NB4 (cell line): ENCODE results near the gene CD74.

ENCODE experiments used
- DNase-seq: peaks from one replicate; pipeline ENCODE4 v3.0.0; 2010; ENCODE audit warnings: low read depth
- H3K4me3 ChIP-seq: one replicate; pipeline ENCODE4 v1.5.1; 2011; ENCODE audit warnings: mild to moderate bottlenecking, low read depth, low read length, moderate library complexity
- CTCF ChIP-seq: IDR thresholded peaks from one replicate; pipeline ENCODE4 v1.5.1; 2012; ENCODE audit warnings: low read depth, low read length
- MYC ChIP-seq: IDR thresholded peaks from 2 replicates; pipeline ENCODE4 v1.6.1; 2011; ENCODE audit warnings: low read depth, low read length
- POLR2A ChIP-seq: IDR thresholded peaks from 2 replicates; pipeline ENCODE4 v1.6.1; 2011; ENCODE audit warnings: mild to moderate bottlenecking; ENCODE audit not compliant: insufficient read length; ENCODE audit errors: extremely low read depth
- TF ChIP-seq, protein P1 (sequence below): IDR thresholded peaks from 2 replicates; pipeline ENCODE4 v1.6.1; 2011; ENCODE audit warnings: low read depth, low read length

The CD74 gene

DNA sequence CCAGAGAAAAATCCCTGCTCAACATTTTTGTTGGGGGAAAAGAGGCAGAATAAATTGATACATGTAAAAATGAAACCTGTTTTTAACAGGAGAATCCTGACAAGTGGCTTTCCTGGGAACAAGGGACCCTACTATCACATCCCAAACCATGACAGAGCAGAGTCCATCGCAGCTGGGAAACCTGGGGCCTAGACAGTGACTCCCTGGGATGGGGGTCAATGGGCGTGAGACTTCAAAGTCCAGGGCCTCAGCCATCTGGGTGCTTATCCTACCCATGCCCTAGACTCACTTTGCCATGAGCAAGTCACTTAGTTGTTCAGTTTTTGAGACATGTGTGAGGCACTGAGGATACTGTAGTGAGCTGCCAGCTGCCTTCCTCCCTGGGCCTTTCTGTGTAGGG, 49.5 kb downstream of the CD74 start:
- DNase-seq = no peak
- TF ChIP-seq POLR2A (no peak), CTCF (no peak), MYC (no peak)
- TF ChIP-seq, protein P1, sequence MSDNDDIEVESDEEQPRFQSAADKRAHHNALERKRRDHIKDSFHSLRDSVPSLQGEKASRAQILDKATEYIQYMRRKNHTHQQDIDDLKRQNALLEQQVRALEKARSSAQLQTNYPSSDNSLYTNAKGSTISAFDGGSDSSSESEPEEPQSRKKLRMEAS = no peak
- no peak overlapping the region for H3K4me3 ChIP-seq

GRCh38 chr5:150361301-150361700, 51.4 kb downstream of the CD74 start:
- TF ChIP-seq POLR2A = no peak
- TF ChIP-seq, protein P1 = no peak
- no peak for TF ChIP-seq CTCF
- no peak for TF ChIP-seq MYC
- no peak overlapping the region for H3K4me3 ChIP-seq
- no peak for DNase-seq

DNA sequence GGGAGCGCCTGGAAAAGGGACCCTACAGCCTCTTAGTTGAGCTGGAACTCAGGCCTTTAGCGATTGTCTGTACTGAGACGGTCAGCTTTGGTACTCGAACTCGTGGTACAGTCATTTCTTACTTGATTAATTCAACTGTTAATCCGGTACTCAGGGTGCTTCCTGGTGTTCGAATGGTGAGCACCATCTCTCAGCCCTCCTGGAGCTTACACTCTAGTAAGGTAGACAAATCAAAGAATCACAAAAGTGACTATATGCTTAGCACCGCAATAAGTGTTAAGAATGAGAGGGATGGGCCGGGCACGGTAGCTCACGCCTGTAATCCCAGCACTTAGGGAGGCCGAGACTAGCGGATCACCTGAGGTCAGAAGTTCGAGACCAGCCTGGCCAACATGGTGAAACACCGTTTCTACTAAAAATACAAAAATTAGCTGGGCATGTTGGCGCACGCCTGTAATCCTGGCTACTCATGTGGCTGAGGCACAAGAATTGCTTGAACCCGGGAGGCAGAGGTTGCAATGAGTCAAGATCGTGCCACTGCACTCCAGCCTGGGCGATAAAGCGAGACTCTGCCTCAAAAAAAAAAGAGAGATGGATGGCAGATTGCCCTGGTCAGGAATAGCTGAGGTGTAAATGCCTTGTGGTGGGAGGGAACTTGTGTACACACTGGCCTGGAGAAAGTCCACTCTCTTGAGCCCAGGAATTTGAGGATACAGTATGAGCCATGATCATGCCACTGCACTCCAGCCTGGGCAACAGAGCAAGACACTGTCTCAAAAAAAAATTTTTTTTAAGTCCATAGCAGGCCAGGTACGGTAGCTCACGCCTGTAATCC, 54.2 kb downstream of the CD74 start:
- DNase-seq = no peak
- TF ChIP-seq, protein P1 = no peak
- no peak for TF ChIP-seq MYC
- no peak for TF ChIP-seq POLR2A
- TF ChIP-seq CTCF = no peak
- peak overlapping the region; percentile 96 for H3K4me3 ChIP-seq

DNA sequence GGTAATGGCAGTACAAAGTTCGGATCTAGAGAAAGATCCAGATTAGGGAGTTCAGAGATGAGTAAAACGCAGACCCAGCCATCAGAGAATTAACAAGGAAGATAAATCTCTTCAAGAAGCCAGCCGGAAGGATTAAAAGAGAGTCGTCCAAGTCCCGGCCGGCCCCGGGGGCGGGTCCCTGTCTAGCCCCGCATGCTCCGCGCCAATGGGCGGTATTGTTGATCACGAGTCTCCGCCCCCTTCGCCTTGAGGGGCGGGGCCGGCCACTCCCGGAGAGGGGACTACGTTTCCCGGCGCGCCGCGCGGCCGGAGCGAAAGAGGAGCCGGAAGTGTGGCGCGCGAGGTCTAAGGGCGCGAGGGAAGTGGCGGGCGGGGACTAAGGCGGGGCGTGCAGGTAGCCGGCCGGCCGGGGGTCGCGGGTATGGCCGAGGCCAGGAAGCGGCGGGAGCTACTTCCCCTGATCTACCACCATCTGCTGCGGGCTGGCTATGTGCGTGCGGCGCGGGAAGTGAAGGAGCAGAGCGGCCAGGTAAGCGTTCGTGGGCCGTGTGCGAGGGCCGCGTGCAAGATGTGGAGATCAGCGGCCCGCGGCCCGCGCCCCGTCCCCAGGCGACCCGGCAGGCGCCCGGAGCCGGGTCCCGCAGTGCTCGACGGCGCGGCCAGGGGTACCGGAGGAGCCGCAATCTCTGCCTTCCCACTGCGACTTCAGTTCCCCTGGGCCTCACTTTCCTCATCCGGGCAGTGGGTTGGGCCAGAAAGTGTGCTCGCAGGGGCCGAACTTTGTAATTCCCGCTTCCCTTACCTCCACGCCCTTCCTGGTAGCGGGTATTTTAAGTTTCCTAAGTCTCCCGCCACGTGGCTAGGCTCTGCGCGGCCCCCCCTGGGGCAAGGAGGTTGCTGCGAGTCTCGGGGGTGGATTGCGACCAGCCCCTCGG, 55.1 kb downstream of the CD74 start, which contains the start of gene TCOF1:
Gene TCOF1, plus strand, starts transcription at position 372 of the 935 bp plus-strand sequence. Its CDS starts 50 bp downstream, at position 422.
- H3K4me3 ChIP-seq = peak within 1 kb of the TSS; percentile 96
- TF ChIP-seq MYC = peak; percentile 40
- peak; percentile 47 for TF ChIP-seq POLR2A
- TF ChIP-seq, protein P1 = peak; percentile 64
- no peak for TF ChIP-seq CTCF
- DNase-seq = peak; percentile 97

DNA sequence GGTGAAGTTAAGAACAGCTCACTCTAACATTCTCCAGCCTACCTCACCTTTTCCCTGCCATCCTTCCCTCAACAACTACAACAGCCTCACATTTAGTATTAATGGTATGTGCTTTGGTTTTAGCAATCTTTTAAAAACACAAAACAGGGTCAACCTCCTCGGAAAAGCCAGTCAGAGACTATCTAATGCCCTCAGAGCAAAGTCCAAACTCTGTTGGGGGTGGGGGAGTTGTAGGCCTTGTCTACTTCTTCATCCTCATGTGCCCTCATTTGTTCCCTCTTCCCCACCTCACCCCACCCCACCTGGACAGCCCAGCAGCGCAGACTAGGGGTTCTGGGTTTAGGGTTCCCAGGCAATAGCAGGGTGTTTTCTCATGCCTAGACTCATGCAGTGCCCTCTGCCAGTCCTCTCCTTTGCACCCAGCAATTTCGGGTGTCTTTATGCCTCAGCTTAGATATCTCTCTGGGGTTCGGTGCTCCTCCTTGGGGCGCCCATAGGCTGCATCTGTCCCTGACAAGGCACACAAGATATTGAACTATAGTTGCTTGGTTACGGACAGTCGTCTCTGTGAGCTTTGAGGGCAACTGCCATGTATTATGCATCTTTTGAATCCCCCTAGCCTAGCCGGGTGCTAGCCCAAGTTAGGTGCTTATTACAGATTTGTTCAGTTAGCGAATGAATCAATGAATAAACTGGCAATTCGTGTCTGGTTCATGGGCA, 56.0 kb downstream of the CD74 start:
- no peak for DNase-seq
- TF ChIP-seq CTCF (no peak), MYC (no peak), POLR2A (no peak)
- TF ChIP-seq, protein P1 = no peak
- peak overlapping the region; percentile 23 for H3K4me3 ChIP-seq
